Sciatic nerve (tissue), 2 donors: ENCODE measurements around the gene HRC. TPM values are rescaled to one million over a fixed set of nuclear protein-coding genes. Genes with fewer than 3 reads are reported as not detected.
A peak's percentile ranks its signal among the peaks of the same experiment; 100 is the strongest.

Experiments
- ATAC-seq: fragments of 200-7000 bp; cut with Tn5 transposase; one replicate; pipeline ENCODE4 v1.9.1; 2020; ENCODE audit warnings: mild to moderate bottlenecking, moderate library complexity
- DNase-seq: peaks from one replicate; pipeline ENCODE4 v3.0.0-alpha.2; 2020; ENCODE audit warnings: low spot score
- intact Hi-C: fragments of 100-400 bp; cut with DNase I; formaldehyde crosslinking; loops from one replicate; pipeline ENCODE4 v1.14.2; 2022
- total RNA-seq: library from RNA; stranded (reverse); fragmentation: NEBNext Ultra II Directional; extraction: Animal tissue kit (Norgen Biotek cat#: 25700); gene quantifications from one replicate; pipeline ENCODE4 v1.2.1, GENCODE V29; 2021
- donor health status: DM: no; HTN: no; CAD: no.
- donor health status: DM: no; HTN: no; CAD: no.

HRC gene
- total RNA-seq, 1 donor from 2014 or later: 5.1 TPM

DNA sequence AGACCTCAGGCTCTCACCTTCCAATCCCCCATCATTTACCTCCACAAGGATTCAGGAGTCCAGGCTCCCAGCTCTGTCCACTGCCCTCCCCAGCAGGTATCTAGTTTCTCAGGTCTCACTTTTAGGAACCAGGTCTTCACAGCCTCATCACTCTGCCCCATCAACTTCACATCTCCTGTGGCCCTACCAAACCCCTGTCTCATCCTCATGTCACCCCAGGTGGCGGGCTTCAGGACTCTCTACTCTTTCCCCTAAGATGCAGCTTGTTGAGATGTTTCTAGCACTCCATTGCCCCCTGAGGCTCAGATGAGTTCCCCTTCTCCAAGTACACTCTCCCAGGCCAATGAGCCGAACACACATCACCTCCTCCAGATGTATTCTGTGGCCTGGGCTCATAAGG, 34.3 kb downstream of the HRC start:
- intact Hi-C loops: no loop called here
- DNase-seq: no peak
- no peak for ATAC-seq

- intact Hi-C loops: no loop called here
- no peak for ATAC-seq
- DNase-seq: no peak
Observed at GRCh38 chr19:49120325-49120683, 34.9 kb downstream of the HRC start.

DNA sequence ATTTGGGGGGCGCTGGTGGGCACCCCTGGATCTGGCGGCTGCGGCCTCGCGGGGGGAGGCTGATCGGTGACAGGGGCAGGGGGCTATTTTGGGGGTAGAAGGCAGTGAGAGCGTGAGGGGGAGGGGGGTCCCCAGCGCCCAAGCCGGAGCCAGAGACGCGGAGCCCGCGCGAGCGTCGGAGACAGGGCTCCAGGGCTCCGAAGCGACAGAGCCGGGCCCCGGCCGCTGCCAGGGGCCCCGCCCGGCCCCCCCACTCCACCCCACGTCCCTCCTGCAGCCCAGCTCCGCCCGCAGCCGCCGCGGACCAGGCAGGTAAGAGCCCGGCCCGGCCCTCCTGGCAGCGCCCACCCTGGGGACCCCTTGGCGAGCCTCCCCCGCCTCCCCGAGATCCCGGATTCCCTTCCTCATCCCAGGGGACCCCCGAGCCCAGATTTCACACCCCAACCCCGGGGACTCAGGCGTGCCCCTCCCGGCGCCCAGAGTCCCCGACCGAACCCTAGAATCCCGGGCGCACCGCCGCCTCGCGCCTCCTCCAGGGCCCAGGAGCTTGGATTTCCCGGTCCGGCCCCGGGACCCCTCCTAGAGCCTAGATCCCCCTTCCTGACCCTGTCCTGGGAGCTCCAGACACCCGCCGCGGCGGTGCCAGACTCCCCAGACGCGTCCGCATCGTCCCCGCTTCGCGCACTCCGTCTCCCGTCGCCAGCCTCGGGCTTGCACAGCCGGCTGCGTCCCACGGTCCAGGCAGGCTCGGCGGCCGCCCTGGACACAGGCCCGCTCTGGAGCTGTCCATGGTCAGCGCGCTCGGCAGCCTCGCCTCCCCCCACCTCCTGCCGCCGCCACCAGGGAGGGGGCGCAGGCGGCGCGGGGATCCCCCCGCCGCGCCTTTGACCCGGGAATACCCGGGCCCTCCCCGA, 35.5 kb downstream of the HRC start, which contains the start of gene PPFIA3:
Gene PPFIA3, plus strand, starts transcription at position 134 of the 914 bp plus-strand sequence. CDS start 8,330 bp downstream, outside the sequence.
- intact Hi-C loops: no loop called here
- DNase-seq: peak; percentile 82
- peak; percentile 52 for ATAC-seq

DNA sequence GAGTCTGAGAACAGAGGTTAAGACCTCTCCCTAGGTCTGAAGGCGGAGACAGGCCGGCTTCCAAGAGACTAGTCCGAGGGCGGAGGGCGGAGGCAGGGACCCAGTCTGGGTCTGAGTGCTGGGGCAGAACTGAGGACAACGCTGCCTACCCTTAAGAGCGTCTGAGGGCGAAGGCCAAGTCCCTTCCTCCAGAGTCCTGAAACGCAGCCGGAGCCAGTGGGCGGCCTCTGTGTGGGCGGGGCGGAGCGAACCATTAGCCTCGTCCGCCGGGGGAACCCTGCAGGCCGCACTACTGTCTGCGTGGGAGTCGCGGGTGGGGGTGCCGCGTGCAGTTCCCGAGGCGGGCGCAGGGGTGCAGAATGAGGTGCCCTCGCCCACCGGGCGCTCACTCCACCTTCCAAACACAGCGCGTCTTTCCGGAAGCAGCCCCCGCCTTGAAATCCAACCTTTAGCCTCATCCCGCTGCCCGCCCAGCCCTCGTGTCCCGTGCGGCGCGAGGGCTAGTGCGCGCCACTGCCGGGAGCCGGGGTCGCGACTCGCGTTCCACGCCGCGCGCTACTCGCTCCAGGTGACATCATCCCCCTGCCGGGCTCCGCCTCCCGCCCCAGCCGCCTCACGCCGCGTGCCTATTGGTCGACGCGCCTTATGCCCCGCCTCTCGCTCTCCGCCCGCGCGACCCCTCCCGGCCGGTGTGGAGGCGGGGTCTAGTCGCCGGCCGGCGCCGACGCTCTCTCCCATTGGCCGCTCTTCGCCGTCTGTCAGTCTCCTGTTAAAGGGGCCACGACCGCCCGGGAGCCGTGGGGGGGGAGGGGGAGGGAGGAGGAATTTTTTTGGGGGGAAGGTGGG, 36.4 kb downstream of the HRC start, which contains the start of gene C19orf73:
Gene C19orf73, minus strand, starts transcription at position 579 of the 846 bp plus-strand sequence. Its CDS starts 121 bp downstream, at position 458.
- intact Hi-C loops: no loop called here
- DNase-seq (peak; percentile 97), ATAC-seq (peak; percentile 95)

GRCh38 chr19:49117677-49118564, 37.3 kb downstream of the HRC start:
- ATAC-seq (no peak), DNase-seq (peak; percentile 61)
- intact Hi-C loops: no loop called here

GRCh38 chr19:49116544-49116943, 38.7 kb downstream of the HRC start:
- ATAC-seq: no peak
- intact Hi-C loops: no loop called here
- peak; percentile 64 for DNase-seq

- intact Hi-C loops: no loop called here
- DNase-seq: peak; percentile 81
- ATAC-seq: peak; percentile 29
Observed at GRCh38 chr19:49114630-49115363, 40.4 kb downstream of the HRC start.

GRCh38 chr19:49113762-49114629, 41.2 kb downstream of the HRC start, which contains the start of gene LIN7B:
TSS of gene LIN7B (plus strand) at chr19:49114370. CDS start at chr19:49114405, 35 bp downstream.
- peak; percentile 78 for DNase-seq
- peak; percentile 54 for ATAC-seq
- intact Hi-C loops: no loop called here

- intact Hi-C loops: no loop called here
- ATAC-seq (no peak), DNase-seq (no peak)
Observed at GRCh38 chr19:49111218-49111998, 43.8 kb downstream of the HRC start.

DNA sequence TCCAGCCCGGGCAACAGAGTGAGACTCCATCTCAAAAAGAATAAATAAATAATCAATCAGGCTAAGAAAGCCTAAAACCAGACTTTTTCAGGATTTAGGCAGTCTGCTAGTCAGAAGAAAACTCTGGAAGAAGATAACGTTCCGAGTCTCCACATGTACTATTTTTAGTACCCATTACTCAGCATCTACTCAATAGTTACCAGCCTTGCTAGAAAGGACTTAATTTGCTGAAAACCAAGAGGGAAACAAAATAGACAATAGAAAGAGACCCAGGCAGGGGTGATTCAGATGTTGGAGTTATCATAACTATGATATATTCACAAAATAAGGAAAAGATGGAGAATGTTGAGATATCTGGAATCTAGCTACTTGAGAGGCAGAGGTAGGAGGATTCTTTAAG, 44.6 kb downstream of the HRC start:
- ATAC-seq: no peak
- intact Hi-C loops: no loop called here

GRCh38 chr19:49109569-49110233, 45.5 kb downstream of the HRC start:
- DNase-seq: no peak
- intact Hi-C loops: no loop called here
- ATAC-seq: no peak

More for the DNA sequence above, 44.6 kb downstream of the HRC start:
- DNase-seq: no peak

DNA sequence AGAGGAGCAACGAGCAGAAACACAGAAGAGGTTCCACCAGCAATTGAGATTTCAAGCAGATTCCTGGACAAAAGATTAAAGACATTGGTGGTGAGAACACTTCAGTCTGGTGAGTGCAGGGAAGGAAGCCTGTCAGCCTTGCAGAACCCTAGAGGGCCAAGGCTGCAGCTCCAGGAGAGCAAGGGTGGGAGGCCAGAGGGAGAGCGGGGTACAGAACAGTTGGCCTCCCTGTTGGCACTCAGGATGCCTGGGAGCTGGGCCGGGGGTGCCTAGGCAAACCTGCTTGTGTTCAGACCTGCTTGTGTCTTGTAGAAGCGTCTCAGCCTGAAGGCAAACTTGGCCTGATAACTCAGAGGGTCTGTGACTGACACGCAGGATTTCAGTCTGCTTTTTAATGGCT, 46.1 kb downstream of the HRC start:
- DNase-seq: no peak
- intact Hi-C loops: no loop called here
- no peak for ATAC-seq

GRCh38 chr19:49107625-49108459, 47.4 kb downstream of the HRC start:
- intact Hi-C loops: no loop called here
- ATAC-seq: no peak

DNA sequence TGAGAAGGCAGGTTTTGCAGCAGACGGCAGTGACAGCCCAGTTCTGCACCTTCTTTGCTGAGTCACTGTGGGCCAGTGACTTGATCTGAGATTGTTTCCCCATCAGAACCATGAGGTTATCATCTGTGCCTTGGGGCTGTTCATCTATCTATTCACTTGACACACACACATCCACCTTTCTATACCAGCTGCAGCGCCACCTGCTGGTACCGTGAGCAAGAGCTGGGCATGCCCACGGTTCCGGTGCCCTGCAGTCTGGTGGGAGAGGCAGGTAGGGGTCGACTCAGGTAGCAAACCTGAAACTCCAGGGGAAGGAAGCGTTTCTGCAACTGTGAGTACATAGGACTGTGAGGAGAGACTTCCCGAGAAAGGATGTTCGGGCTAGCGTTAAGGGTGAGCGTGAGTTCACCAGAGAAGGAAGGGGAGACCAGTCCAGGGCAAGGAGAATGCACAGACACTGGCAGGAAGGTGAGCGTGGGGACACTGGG, 48.5 kb downstream of the HRC start:
- intact Hi-C loops: no loop called here
- ATAC-seq (peak; percentile 48), DNase-seq (peak; percentile 67)

More at GRCh38 chr19:49107625-49108459, 47.4 kb downstream of the HRC start:
- no peak for DNase-seq
